ENCODE measurements around the gene POMC. TPM values are rescaled to one million over a fixed set of nuclear protein-coding genes. Genes with fewer than 3 reads are reported as not detected.
"Not testable (repeated sequence)": the region's sequence is repeated elsewhere in the genome, so short reads cannot be mapped to it uniquely, and the experiment has no call there.

The POMC gene
- total RNA-seq, 1 donor from 2014 or later, result not detected

DNA sequence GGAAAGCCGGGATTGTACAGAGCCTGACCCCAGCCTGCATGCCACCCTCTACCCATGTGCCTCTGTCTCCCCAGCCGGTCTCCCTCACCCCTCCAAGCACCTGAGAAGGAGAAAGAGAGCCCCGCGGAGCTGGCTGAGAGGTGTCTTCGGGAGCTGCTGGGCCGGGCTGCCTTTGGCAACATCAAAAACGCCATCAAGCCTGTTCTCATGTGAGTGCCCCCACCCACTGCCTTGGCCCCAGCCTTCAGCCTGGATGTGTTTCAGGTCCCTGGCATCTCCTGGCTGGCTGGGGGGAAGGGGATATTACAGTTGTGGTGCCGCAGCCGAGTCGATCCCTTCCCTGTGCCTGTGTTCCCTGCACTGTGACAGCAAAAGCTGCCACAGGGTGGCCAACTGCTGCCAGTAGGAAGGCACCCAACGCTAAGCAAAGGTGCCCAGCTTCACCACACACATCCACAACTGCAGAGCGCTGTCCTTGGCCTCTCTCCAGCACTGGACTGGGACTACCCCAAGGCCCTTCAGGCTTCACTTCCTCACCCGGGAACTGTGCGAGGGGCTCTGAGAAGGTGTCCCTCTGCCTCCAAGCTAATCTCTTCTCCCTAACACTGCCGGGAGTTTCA, 38.4 kb downstream of the POMC start:
- H3K4me1 Mint-ChIP-seq, result peaks cover 8% of the 10 kb centered on the region

DNA sequence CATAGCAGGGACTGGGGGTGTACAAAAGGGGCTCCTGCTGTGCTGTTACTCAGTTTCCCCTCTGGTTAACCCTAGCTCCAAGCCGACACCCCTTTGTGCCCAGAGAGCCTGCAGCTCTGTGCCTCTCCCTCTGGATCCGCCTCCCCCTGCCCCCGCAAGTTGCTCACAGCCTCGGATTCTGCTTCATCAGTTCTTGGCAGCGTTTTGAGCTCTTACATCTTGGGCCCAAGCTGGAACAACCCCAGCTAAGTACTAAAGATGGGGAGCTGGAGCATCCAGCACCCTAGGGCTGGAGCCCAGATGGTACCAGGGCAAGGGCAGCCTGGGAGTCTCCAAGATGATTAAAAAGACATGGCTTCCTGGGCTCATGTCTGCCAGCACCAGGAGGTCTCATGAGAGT, 40.7 kb downstream of the POMC start:
- H3K9me3 Mint-ChIP-seq, result no peaks in the 10 kb centered on the region
- no peak overlapping the region for H3K27ac Mint-ChIP-seq
- Histone ChIP-seq H3K4me3 (no peak overlapping the region), H3K79me2 (ENCODE audit: low read depth) (no peaks in the 10 kb centered on the region), H3K27ac (no peak overlapping the region), H3F3A (ENCODE audit: low read depth) (peaks cover 27% of the 10 kb centered on the region), H3K9ac (no peak overlapping the region), H3K27me3 (peaks cover 8% of the 10 kb centered on the region), H3K9me3 (ENCODE audit: low read depth) (no peaks in the 10 kb centered on the region), H3K4me2 (no peak overlapping the region), H4K20me1 (ENCODE audit: low read depth) (peaks cover 4% of the 10 kb centered on the region), H2AFZ (replicated peaks) (no peak overlapping the region), H3K36me3 (no peaks in the 10 kb centered on the region), H3K4me1 (peaks cover 18% of the 10 kb centered on the region)
- H3K4me3 Mint-ChIP-seq, result no peak overlapping the region
- TF ChIP-seq, protein P1, sequence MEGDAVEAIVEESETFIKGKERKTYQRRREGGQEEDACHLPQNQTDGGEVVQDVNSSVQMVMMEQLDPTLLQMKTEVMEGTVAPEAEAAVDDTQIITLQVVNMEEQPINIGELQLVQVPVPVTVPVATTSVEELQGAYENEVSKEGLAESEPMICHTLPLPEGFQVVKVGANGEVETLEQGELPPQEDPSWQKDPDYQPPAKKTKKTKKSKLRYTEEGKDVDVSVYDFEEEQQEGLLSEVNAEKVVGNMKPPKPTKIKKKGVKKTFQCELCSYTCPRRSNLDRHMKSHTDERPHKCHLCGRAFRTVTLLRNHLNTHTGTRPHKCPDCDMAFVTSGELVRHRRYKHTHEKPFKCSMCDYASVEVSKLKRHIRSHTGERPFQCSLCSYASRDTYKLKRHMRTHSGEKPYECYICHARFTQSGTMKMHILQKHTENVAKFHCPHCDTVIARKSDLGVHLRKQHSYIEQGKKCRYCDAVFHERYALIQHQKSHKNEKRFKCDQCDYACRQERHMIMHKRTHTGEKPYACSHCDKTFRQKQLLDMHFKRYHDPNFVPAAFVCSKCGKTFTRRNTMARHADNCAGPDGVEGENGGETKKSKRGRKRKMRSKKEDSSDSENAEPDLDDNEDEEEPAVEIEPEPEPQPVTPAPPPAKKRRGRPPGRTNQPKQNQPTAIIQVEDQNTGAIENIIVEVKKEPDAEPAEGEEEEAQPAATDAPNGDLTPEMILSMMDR (IDR thresholded peaks at IDR 0.05), result no peak
- no peak for TF ChIP-seq EZH2phosphoT487 (IDR thresholded peaks at IDR 0.05)
- TF ChIP-seq EZH2 (IDR thresholded peaks at IDR 0.05), result no peak
- H3K36me3 Mint-ChIP-seq, result peaks cover 13% of the 10 kb centered on the region
- DNase-seq (ENCODE audit: low spot score), result no peak
- H3K27me3 Mint-ChIP-seq (ENCODE audit: insufficient read depth, low read depth), result peaks cover 8% of the 10 kb centered on the region
- peaks cover 8% of the 10 kb centered on the region for H3K4me1 Mint-ChIP-seq

More for the DNA sequence above, 38.4 kb downstream of the POMC start:
- Histone ChIP-seq H3F3A (ENCODE audit: low read depth) (peaks cover 32% of the 10 kb centered on the region), H3K27ac (no peak overlapping the region), H3K9me3 (ENCODE audit: low read depth) (no peaks in the 10 kb centered on the region), H3K4me3 (no peak overlapping the region), H3K4me1 (peaks cover 22% of the 10 kb centered on the region), H2AFZ (replicated peaks) (no peak overlapping the region), H3K79me2 (ENCODE audit: low read depth) (no peaks in the 10 kb centered on the region), H3K9ac (no peak overlapping the region), H3K27me3 (peaks cover 8% of the 10 kb centered on the region), H3K36me3 (no peaks in the 10 kb centered on the region), H4K20me1 (ENCODE audit: low read depth) (peaks cover 4% of the 10 kb centered on the region), H3K4me2 (no peak overlapping the region)
- Mint-ChIP-seq H3K27me3 (ENCODE audit: insufficient read depth, low read depth) (peaks cover 8% of the 10 kb centered on the region), H3K9me3 (no peaks in the 10 kb centered on the region), H3K27ac (no peak overlapping the region), H3K36me3 (peaks cover 16% of the 10 kb centered on the region), H3K4me3 (no peak overlapping the region)
- no peak for DNase-seq (ENCODE audit: low spot score)
- TF ChIP-seq, protein P1 (IDR thresholded peaks at IDR 0.05), result no peak
- TF ChIP-seq EZH2 (IDR thresholded peaks at IDR 0.05) (no peak), EZH2phosphoT487 (IDR thresholded peaks at IDR 0.05) (no peak)

DNA sequence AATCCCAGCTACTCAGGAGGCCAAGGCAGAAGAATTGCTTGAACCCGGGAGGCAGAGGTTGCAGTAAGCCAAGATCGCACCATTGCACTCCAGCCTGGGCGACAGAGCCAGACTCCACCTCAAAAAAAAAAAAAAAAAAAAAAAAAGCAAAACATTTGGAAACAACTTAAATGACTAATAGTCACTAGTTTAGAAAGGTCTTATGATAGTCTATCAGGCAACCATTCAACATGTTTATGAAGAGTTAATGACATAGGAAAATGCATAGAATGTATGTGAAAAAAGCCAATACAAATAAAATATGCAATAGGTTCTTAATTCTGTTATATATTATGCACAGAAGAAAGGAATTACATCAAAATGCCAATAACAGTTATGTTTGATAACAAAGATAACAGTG, 41.3 kb downstream of the POMC start:
- H4K20me1 ChIP-seq (ENCODE audit: low read depth); H3K36me3 ChIP-seq; H3K4me3 Mint-ChIP-seq; DNase-seq (ENCODE audit: low spot score); H3K4me3 ChIP-seq; H3K9me3 Mint-ChIP-seq; H3K9me3 ChIP-seq (ENCODE audit: low read depth); H3K79me2 ChIP-seq (ENCODE audit: low read depth); H2AFZ ChIP-seq (replicated peaks); H3K27ac ChIP-seq; H3K27me3 ChIP-seq; H3K4me1 Mint-ChIP-seq; H3K27ac Mint-ChIP-seq; H3K9ac ChIP-seq; H3K4me2 ChIP-seq: not testable (repeated sequence)
- peaks cover 10% of the 10 kb centered on the region for H3K27me3 Mint-ChIP-seq (ENCODE audit: insufficient read depth, low read depth)
- H3K4me1 ChIP-seq, result peaks cover 12% of the 10 kb centered on the region
- peaks cover 22% of the 10 kb centered on the region for H3F3A ChIP-seq (ENCODE audit: low read depth)
- peaks cover 18% of the 10 kb centered on the region for H3K36me3 Mint-ChIP-seq

DNA sequence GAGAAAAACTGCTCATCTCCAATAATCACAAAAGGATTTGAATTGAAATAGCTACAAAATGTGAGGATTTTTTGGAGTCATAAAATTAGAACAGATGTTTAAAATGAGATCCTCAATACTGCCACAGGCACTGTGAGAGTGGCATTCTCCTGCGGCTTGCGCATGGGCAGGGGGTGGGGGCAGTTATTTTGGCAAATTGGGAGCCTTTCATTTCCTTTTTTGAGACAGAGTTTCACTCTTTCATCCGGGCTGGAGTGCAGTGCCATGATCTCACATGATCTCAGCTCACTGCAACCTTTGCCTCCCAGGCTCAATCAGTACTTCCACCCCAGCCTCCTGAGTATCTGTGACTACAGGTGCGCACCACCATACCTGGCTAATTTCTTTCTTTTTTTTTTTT, 42.4 kb downstream of the POMC start:
- peaks cover 12% of the 10 kb centered on the region for H3K27me3 Mint-ChIP-seq (ENCODE audit: insufficient read depth, low read depth)
- Histone ChIP-seq H3K4me1 (peaks cover 3% of the 10 kb centered on the region), H3K4me3 (no peak overlapping the region), H3K36me3 (no peaks in the 10 kb centered on the region), H3K27ac (no peak overlapping the region), H3F3A (ENCODE audit: low read depth) (peaks cover 12% of the 10 kb centered on the region), H3K79me2 (ENCODE audit: low read depth) (no peaks in the 10 kb centered on the region), H3K27me3 (peaks cover 2% of the 10 kb centered on the region), H3K4me2 (no peak overlapping the region), H3K9me3 (ENCODE audit: low read depth) (no peaks in the 10 kb centered on the region), H2AFZ (replicated peaks) (no peak overlapping the region), H3K9ac (no peak overlapping the region), H4K20me1 (ENCODE audit: low read depth) (peaks cover 4% of the 10 kb centered on the region)
- H3K4me3 Mint-ChIP-seq, result no peak overlapping the region
- peaks cover 3% of the 10 kb centered on the region for H3K4me1 Mint-ChIP-seq
- no peak overlapping the region for H3K27ac Mint-ChIP-seq
- no peak for DNase-seq (ENCODE audit: low spot score)
- TF ChIP-seq EZH2 (IDR thresholded peaks at IDR 0.05) (no peak), EZH2phosphoT487 (IDR thresholded peaks at IDR 0.05) (no peak)
- TF ChIP-seq, protein P1 (IDR thresholded peaks at IDR 0.05), result no peak
- H3K9me3 Mint-ChIP-seq, result no peaks in the 10 kb centered on the region
- H3K36me3 Mint-ChIP-seq, result peaks cover 18% of the 10 kb centered on the region

Data from neural progenitor cell (in vitro differentiated cells).